Tongue (tissue), 2 donors: Measurements from ENCODE around the gene INSYN2A. TPM values are rescaled to one million over a fixed set of nuclear protein-coding genes. Genes with fewer than 3 reads are reported as not detected.

ENCODE experiments used
- DNase-seq: peaks from one replicate; pipeline ENCODE4 v3.0.0-alpha.2; 2015
- total RNA-seq: library from RNA; depleted of rRNA; stranded (reverse); fragments of >200 nt; gene quantifications from one replicate; pipeline ENCODE4 v1.2.3, GENCODE V29; 2014

Gene INSYN2A
- total RNA-seq, 1 donor from 2014 or later: 0.51 TPM

DNA sequence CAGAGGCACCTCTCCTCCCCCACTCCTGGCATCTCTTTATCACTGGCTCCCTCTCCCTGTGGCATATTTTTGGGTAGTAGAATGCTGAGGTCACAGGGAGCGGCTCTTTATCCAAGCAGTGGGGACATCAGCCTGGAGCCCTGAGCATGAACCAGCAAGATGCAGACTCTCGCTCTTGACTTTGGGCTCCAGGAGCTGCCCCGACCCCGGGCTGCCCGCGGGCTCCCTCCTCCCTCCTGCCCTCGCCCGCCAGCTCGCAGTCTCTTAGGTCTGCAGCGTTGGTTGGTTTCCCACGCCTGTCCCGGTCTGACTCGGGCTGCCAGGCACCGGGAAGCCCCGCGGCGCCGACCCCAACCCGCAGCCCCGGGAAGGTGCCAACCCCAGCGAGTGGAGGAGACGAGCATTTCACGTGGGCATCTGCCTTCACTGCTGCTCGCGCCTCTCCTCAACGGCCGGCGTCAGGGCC lies 1.3 kb downstream of the INSYN2A start:
- no peak for DNase-seq

DNA sequence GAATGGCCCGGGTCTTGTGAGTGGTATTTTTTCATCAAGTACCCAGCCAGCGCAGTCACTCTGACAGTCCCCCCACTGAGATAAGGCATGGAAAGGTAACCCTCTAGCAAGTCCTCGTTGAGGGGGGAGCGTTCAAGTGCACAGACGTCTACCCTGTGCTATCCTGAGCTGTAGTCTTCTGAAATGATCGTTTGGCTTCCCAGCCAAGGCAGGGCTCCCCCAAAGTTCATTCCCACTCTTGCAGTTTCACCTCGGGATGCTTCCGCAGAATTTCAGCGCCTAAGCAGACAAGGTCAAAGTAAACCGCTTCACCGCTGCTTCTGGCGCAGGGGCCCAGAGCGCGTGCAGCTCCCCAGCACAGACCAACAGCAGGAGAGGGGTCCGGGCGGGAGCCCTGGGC lies 1.8 kb downstream of the INSYN2A start:
- no peak for DNase-seq

DNA sequence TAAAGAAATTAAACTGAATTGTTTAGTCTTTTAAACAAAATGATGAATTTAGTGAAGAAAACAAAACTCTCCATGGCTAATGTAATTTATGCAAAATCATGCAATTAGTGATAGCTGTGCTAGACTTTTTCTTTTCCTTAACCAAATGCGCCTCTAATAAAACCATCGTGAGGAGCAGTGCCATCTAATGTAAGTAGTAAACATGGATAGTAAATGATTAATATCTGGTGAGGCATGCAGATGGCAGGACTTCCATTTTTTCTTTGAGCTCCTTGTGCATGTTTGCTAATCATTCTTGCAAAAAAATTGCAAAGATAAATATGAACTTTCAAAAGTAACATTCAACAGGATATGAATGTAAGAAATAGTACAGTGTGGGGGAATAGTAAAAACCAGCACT lies 2.3 kb downstream of the INSYN2A start:
- DNase-seq: no peak

DNA sequence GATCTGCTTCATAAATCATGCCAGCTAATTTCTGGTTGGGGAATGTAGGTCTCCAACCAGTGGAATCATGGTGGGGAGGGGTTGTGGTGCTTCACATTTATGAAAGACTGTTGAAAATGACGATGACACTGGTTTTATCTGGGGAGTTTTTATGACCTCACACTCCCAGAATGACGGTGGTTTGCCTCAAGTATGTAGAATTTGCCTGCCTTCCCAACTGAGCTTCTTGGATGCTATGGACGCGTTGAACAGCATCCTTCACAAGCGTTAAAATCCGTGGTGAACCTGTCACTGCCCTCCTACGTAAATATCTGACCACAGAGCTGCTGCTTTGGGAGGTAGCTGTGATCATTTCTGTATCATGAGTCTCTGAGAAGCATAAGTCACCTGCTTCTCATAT lies 3.3 kb downstream of the INSYN2A start:
- no peak for DNase-seq

DNA sequence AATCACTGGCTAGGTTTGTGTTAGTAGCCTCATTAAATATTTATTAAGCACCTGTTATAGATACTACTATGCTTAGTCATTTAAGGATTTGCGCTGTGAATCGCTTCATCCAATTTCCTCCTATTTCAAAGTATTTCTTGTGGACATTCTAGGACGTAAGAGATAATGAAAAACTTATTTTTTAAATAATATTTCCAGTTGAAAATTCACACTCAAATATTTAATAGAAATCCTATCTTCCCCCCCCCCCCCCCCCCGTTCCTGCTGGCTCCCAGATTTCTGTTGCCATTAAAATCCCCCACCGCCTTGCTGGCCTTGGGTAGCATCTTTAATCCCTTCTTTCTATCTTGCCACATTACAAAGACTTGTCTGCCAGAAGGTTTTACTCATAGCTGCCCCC lies 6.0 kb downstream of the INSYN2A start:
- no peak for DNase-seq

DNA sequence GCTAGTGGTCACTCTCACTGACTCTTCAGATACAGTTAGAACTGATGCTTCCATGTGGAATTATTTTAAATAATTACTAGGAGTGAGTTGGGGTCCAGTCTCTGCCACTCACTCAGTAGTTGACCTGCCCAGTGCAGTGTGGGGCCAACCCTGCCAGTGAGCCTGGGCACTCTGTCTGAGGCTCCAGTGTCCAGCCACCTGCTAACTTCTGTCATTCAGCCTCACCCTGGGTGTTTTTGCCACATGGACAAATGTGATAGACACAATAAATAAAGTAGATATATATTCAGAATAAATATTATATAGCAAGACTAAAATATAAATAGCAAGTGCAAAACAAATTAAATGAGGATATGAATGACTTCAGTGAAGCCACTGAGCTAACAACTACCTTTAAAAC lies 7.2 kb downstream of the INSYN2A start:
- no peak for DNase-seq

DNA sequence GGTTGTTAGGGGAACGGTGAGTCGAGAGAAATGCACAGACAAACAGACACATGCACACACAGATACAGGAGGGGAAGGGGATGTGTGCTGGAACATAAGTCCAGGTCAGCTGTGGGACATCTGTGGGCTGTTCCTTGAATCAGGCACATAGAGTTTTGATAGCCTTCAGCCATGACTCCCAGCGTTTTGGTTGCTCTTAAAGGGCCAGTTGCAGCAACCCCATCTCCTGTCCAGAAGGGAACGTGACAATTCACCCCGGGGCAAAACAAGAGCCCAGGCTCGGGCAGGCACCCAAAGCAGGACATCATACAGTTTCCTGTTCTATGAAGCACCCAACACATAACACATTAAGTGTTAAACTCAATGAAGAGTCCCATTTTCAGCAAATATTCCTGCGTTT lies 9.6 kb downstream of the INSYN2A start:
- DNase-seq: no peak

DNA sequence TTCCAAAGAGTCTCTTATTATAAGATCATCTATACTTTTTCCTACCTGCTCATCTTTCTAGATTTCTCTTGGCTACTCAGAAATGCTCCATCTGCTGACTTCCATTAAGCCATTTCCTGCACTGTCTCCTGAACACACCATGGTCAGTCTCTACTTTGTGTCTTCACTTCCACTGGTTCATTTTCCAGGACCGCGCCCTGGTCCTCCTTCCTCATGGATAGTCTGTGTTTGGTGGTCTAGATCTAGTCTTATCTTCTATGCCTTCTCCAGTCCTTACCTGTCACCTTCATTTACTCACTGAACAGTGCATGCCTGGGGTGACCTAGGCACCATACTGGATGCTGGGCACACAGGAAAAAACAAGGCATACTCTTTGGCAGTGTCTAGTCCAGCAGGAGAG lies 11.8 kb downstream of the INSYN2A start:
- no peak for DNase-seq

DNA sequence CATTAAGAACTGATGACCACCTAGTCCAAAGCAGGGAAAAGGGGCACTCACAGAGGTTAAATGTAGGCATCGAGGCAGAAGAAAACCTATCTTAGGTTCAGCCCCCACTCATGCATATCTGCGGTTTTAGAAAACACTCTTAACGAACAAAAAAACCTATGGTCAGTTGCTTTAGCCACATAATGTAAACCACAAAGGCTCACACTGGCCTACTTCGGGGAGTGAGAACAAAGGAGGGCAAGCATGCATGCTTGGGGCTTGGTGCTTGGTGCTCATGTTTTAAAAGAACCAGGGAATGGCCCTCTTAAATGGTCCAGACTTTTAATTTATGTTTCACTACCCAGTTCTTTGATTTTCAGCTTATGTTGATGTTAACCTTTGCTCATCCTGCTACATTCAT lies 14.2 kb downstream of the INSYN2A start:
- no peak for DNase-seq

DNA sequence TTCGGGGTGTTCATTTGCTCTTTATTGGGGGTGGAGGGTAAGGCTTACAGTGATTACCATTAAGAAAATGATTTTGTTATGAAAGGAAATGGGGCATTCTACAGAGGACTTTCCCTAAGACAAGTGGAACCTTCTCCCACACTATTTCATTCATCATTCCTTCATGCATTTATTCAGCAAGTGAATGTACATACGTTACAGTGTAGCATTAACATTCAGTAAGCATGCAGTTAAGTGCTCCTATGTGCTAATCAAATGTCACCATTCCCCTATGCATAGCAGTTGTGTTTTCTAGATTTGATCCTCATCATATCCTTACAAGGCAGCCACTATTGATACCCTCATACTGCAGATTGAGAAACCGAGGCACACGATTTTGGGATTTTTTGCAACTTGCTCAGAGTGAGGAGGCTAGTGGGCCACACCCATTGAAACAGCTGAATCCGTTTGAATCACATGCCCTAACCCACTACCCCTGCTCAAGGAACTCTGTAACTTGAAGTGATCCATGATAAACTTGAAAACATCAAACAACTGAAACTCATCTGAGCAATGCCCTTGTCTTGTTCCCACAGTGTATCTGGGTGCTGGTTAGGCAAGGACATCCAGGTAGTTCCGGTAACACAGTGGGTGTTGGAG lies 16.7 kb downstream of the INSYN2A start:
- no peak for DNase-seq

DNA sequence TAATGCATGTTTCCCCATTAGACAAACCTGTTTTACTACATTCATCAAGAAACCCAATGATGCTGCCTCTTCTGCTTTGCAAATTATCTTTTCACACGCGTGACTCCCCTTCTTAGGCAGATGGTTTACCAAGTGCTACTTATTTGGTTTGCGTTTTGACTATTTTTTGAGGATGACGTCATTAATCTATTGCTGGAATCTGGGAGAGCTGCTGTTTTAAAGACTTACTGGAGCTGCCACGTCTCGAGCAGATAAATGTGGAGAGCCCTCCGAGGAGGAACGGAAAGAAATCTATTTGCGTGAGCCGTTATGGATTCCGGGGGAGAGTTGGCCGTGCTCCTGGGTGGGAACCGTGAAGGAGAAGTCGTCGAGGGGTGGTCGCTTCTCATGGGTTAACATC lies 19.7 kb downstream of the INSYN2A start:
- DNase-seq: no peak

DNA sequence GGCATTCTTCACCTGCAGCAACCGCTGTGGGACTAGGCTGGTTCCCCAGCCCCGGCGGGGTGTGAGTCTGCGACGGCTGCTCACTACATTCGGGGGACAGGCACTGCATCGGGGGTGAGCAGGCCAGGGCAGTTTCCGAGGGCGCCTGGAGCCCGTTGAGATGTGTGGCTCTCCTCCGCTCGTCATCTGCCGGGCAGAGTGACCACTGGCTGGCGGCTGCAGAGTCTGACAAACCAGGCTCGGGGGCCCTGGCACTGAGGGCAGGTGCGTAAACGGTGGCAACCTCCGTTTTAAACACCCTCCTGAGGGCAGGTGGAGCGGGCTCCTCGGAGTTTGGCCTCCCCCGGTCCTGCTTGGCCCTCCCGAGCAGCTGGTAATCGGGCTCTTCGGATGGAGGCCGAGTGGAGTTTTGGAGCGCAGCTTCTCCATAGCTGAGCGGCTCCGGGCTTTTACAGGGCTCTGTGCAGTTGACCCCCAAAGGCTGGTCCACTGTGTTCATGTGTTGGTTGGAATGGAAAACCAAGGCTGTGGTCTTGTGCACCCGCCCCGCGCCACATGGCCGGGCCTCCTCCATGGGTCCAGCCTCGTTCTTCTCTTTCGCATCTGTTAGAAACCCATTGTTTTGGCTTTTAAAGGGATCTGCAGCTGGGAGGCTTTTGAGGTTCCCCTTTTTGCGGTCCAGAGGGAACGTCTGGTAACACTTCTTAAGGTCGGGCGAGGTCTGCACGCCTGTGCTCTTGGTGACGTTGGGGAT lies 20.9 kb downstream of the INSYN2A start:
- DNase-seq: no peak

DNA sequence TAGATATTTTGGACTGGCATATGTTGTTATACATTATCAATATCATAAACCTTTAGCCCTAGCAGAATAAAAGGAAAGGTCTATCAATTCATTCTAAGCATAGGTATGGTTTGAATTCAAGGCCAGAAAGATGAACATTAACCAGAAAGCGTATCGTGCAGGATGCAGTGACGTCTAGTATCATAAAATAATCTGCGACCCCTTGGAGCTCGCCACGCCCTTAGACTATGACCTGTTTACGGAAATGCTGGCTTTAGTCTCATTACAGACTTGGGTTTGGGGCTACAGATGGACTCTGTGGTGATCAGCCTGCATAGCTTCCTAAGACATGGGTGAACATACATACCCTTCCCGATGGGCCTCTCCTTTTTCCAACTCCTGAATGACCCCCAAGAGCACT lies 21.5 kb downstream of the INSYN2A start:
- no peak for DNase-seq

DNA sequence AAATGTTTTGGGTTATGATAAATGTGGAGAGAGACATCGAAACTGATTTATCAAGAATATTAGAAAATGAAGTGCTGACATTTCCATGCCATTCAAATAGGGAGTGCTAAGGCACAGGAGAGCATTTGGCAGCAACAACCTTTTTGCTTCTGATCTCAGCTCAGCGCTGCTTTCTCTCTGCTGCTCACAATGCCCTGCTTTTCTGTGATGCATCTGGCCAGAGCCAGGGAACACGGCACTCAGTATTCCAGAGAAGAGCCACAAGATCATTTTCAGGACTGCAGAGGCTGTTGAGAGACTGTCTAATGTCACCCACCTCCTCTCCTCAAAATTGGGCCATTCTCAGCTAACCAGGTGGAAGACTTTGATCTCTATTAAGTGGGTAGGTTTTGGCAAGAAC lies 28.1 kb downstream of the INSYN2A start:
- DNase-seq: no peak

DNA sequence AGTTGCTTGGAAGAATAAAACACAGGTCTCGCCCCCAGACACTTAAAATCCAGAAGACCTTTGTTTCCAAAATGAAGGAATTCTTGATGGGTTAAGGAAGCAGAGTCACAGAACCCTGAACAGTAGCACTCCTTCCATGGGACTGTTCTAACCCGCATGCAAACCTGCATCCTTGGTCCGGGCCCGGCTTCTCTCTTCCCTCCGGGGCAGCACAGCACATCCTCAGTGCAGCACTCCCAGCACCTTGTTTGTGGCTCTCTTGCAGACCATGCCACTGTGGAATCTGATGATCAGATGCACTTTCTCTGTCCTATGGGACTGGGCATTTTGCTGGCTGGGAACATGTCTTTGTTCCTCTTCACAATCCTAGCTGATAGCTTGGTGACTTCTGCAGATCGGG lies 33.5 kb downstream of the INSYN2A start:
- DNase-seq: no peak

DNA sequence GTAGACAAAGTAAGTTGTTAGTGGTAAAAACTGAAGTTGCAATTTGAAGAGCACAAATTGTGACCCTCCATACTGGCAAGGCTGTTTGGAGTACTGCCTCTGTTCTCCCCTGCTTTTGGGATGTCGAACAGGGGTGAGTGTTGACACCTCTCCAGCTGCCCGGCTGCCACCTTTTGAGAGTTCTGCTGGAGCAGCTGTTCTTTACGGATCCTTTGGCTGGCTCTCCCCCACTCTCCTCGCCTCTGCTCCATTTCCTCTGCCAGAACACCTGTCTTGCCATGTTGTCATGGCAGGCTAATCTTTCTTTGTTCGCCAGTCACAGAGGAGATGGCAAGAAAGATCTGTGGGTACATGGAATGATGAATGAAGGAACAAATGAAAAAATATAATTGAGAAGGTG lies 34.9 kb downstream of the INSYN2A start:
- peak; percentile 67 for DNase-seq

DNA sequence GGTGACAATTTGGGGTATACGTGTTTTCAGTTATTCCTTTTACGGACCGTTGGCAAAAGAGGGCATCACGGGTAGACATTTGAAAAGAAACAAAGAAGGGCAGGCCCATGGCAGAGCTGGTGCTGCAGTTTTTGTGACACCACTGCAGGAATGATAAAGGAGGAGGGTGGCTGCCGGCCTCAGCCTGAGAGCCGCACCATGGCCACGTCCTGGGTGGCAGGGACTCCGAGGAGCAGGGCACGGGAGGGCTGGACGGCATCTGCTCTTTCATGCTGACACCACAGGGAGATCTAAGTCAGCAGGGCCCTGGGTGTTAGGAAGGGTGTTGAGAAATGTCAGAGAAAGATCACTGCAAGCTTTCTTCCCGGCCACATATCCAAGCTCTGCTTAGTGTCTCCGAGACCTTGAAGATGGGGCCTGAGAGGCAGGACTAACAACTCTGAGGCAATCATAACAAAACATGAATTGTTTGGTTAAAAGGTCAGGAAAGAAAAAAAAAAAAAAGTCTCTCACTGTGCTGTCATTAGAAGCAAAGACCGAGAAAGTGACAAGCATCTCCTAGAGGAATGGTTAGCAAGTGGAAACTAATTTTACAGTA lies 36.6 kb downstream of the INSYN2A start:
- no peak for DNase-seq

DNA sequence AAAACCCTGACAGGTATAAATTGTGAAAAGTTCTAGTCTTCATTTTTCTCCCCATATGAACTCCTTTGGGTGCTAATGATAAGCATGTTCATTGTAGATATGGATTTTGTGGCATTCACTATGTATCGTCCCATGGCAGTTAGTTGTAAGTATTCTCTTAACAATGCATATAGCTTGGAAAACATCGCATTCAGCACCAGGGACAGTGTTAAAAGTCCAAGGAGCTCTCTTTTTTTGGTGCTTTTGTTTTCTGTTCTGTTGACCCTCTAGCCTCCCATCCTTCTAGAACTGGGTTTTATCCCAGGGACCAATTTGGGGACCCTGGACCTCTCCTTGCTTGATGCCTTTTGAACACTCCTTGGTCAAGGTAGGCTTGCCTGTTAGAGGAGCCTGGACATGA lies 37.7 kb downstream of the INSYN2A start:
- peak; percentile 13 for DNase-seq

DNA sequence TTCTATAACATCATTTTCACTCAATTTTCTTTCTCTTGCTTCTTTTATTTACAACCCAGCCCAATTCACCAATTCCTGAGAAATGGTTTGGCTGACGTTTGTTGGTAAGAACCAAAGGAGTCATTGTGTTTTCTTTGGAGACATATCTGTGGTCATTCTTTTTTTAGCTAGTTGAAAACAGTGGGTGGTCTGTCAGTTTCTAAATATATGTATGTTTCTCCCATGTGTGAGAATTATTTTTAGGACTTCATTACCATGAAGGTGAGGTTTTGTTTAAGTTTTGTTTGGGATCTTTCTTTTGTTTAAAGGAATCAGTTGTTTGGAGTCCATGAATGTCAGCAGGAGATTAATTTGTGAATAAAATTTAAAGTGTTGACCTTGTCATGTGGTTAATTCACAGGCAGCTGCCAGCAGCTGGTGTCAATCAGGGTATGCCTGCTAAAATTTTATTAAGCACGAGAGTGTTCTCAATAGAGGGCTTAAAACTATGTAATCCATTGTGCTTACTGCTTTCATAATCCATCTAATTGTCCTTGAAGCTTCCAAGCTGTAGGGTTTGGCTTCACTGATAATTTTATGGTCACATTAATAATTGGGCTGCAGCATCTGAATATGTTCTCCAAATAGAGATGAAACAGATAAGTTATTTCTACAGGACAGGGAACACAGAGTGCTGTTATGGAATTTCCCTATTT lies 38.7 kb downstream of the INSYN2A start:
- DNase-seq: peak; percentile 48

DNA sequence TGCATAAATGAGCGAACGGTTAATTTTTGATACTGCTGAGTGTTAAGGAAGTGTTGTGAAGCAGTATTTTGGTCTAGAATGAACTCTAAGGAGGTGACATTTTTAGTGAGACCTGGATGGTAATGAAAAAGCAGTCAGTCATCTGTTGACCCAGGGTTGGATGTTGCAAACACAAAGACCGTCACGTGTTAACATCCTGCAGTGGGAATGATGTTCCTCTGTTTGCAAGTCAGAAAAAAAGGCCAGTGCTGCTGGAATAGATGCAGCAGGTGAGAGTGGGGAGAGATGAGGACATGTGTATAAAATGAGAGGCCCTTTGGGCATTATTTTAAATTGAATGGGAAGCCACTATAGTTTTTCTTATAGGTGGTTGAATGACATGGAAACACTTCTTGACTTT lies 39.3 kb downstream of the INSYN2A start:
- no peak for DNase-seq

DNA sequence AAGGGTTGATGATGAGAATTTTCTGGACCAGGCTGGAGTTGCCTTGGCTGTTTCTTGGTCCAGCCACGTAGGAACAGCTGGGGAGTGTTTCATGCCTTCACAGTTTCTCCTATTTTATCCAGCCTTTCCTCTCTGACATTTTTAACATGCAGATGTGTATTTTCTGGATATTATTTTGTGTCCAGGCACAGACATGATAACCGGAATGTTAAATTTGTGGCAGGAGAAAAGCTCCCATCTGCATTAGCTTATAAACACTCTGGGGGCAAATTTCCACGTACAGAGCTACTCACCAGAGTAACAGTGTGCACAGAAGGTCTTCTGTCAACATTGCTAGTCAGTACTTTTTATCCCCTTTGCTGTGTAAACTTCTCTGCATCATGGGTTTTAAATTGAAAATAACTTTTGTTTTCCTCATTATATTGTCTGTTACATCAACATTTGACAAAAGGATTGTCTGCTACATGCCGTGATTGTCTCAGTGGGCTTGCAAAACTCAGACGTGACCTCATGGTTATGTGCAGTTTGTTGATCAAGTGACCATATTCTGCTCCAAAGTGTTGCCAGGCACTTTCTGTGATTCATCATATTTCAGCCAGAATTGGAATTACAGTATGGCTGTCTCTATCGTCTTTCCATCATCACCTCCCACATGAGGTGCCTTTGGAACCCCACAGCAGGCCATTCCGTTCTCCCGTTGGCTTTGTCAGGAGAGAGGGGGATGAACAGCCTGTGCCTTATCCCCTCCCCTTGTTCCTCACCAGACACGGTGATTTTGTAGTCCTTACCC lies 41.4 kb downstream of the INSYN2A start:
- DNase-seq: peak; percentile 26

DNA sequence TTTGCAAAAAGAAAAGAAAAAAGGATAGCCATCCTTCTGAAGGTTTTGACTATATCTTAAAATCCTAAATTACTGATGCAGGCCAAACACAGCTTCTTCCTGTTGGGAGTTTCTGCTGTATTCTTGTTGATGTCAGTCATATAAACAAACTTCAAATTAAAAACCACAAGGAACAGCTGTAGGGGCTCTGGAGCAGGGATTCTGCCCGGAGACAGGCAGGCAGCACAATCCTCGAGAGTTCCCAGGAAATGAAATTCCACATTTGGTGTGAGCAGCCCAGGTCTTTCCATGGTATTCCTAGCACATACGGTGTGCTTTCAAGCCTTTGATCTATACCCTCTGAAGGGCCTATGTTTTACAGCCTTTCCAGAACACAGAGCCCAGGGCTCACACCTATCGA lies 43.2 kb downstream of the INSYN2A start:
- peak; percentile 26 for DNase-seq
